K562 (cell line): ENCODE data around the gene AGPAT1. TPM values are rescaled to one million over a fixed set of nuclear protein-coding genes. Genes with fewer than 3 reads are reported as not detected.

Source experiments
- CBX8 ChIP-seq: fragments of 200-600 bp; sonication (generic); IDR thresholded peaks from 2 replicates; pipeline ENCODE4 v1.6.1; 2012; ENCODE audit warnings: borderline replicate concordance, mixed run types, low read depth, mild to moderate bottlenecking, moderate library complexity, mixed read lengths, low read length, control low read depth, inconsistent platforms; ENCODE audit not compliant: poor library complexity, severe bottlenecking; ENCODE audit errors: extremely low read depth
- CCNT2 ChIP-seq: IDR thresholded peaks from 2 replicates; pipeline ENCODE4 v1.6.1; 2011; ENCODE audit warnings: borderline replicate concordance, low read depth, mild to moderate bottlenecking, moderate library complexity, mixed read lengths, low read length; ENCODE audit not compliant: insufficient read length; ENCODE audit errors: extremely low read depth
- CEBPB ChIP-seq: fragments of 450-650 bp; IDR thresholded peaks from 2 replicates; pipeline ENCODE4 v1.6.1; 2016; ENCODE audit warnings: missing genetic modification characterization, missing compliant biosample characterization
- KDM2B ChIP-seq: fragments of 250-450 bp; sonication (Bioruptor Pico); IDR thresholded peaks from 2 replicates; pipeline ENCODE4 v1.8.0; 2021; ENCODE audit warnings: mild to moderate bottlenecking, moderate library complexity
- MED1 ChIP-seq: sonication (generic); formaldehyde crosslinking; IDR thresholded peaks from 2 replicates; pipeline ENCODE4 v1.8.1; 2023; ENCODE audit warnings: missing genetic modification reagents, borderline replicate concordance
- NFATC3 ChIP-seq: fragments of 450-650 bp; IDR thresholded peaks from 2 replicates; pipeline ENCODE4 v1.6.1; 2017; ENCODE audit warnings: mild to moderate bottlenecking
- NRF1 ChIP-seq, 2 experiments: fragments of 450-650 bp; IDR thresholded peaks in 1 of 2; conservative IDR thresholded peaks in 1 of 2; 2 replicates each; pipeline ENCODE4 v1.6.1; 2014; ENCODE audit warnings: mild to moderate bottlenecking in 2 of 2
- ZNF318 ChIP-seq, 2 experiments: fragments of 450-650 bp; IDR thresholded peaks; 2 replicates each; pipeline ENCODE4 v1.6.1; 2016; ENCODE audit warnings: mild to moderate bottlenecking in 2 of 2, borderline replicate concordance in 1 of 2, low read depth in 1 of 2, moderate library complexity in 1 of 2
- polyA plus RNA-seq, 8 experiments: library from polyadenylated mRNA; depleted of rRNA in 4 of 8; stranded (reverse) in 5 of 8; unstranded in 3 of 8; fragments of >200 nt; fragmentation: Nextera tagmentation in 2 of 8; fragmentation: Illumina TruSeq in 1 of 8; extraction: Ambion mirVana in 2 of 8; extraction: Trizol in 1 of 8; gene quantifications; 2 replicates each; pipeline versions ENCODE4 v1.2.1 to v1.2.3, GENCODE V29; 2011 to 2014; ENCODE audit warnings: inconsistent platforms in 1 of 8, missing spikeins in 1 of 8
- total RNA-seq, 7 experiments: library from RNA; depleted of rRNA in 6 of 7; stranded (reverse); fragments of >200 nt in 6 of 7; fragmentation: Illumina TruSeq in 2 of 7; extraction: Trizol in 2 of 7; gene quantifications; 2 replicates each; pipeline versions ENCODE4 v1.2.1 to v1.2.3, GENCODE V29; 2011 to 2021; ENCODE audit warnings: low replicate concordance in 1 of 7
- TF ChIP-seq, protein P1 (sequence below): sonication (generic); formaldehyde crosslinking; IDR thresholded peaks from 2 replicates; pipeline ENCODE4 v1.8.1; 2023; ENCODE audit warnings: mild to moderate bottlenecking, missing genetic modification reagents

AGPAT1 gene
- total and polyA plus RNA-seq, 9 of the 15 experiments (the other 6 are each of a cell fraction or from before 2014, with no cell fraction given): 37.9 to 176 (median 69.4) TPM

DNA sequence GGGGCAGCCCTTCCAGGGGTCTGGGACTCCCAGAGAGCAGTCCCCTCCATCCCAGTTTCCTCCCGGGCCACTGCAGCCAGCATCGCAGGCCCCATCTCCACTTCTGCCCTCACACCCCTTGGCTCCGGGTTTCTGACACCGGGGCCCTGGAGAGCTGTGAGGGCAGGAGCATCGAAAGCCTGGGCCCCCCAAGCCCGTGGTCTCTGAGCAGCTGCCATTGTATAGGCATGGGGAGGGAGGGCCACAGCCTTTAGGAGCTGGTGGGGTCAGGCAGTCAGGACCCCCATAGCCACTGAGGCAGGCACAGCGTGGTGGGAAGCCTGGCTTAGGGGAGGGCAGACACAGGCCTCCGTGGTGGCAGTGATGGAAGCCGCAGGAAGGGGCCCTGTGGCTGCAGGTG, 26.3 kb upstream of the AGPAT1 start (continued):
- TF ChIP-seq, protein P1, sequence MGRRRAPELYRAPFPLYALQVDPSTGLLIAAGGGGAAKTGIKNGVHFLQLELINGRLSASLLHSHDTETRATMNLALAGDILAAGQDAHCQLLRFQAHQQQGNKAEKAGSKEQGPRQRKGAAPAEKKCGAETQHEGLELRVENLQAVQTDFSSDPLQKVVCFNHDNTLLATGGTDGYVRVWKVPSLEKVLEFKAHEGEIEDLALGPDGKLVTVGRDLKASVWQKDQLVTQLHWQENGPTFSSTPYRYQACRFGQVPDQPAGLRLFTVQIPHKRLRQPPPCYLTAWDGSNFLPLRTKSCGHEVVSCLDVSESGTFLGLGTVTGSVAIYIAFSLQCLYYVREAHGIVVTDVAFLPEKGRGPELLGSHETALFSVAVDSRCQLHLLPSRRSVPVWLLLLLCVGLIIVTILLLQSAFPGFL: no peak
- TF ChIP-seq KDM2B (CRISPR knock-in tag) (no peak), NRF1 (conservative IDR thresholded peaks at IDR 0.05 in 1 of 2, IDR thresholded peaks at IDR 0.05 in 1 of 2) (no peak), CBX8 (no peak), CEBPB (no peak), CCNT2 (no peak), ZNF318 (IDR thresholded peaks at IDR 0.05; ENCODE audit: borderline replicate concordance in 1 of 2, low read depth in 1 of 2) (no peak), NFATC3 (no peak), MED1 (CRISPR knock-in tag) (no peak)
